K562 (cell line): ENCODE results near the gene SLC34A3. TPM values are rescaled to one million over a fixed set of nuclear protein-coding genes. Genes with fewer than 3 reads are reported as not detected.
A peak's percentile ranks its signal among the peaks of the same experiment; 100 is the strongest.

Source experiments
- ARID3A ChIP-seq: IDR thresholded peaks from 2 replicates; pipeline ENCODE4 v1.6.1; 2012; ENCODE audit warnings: low read depth, low read length, improper control_type of control experiment, borderline replicate concordance
- ATF6 ChIP-seq: sonication (generic); formaldehyde crosslinking; IDR thresholded peaks from 2 replicates; pipeline ENCODE4 v1.4.0; 2020; ENCODE audit warnings: mild to moderate bottlenecking, missing genetic modification reagents
- BRF1 ChIP-seq: IDR thresholded peaks from 3 replicates; pipeline ENCODE4 v1.6.1; 2011; ENCODE audit warnings: borderline replicate concordance, mild to moderate bottlenecking; ENCODE audit not compliant: insufficient read length; ENCODE audit errors: extremely low read depth
- CLOCK ChIP-seq: fragments of 250-450 bp; sonication (Bioruptor Pico); IDR thresholded peaks from 2 replicates; pipeline ENCODE4 v1.4.0; 2020; ENCODE audit warnings: mild to moderate bottlenecking, moderate library complexity, borderline replicate concordance
- CREB3 ChIP-seq: fragments of 450-650 bp; conservative IDR thresholded peaks from 2 replicates; pipeline ENCODE4 v1.6.1; 2016; ENCODE audit warnings: missing genetic modification characterization, low read depth, mild to moderate bottlenecking, missing compliant biosample characterization, moderate library complexity
- GATAD2B ChIP-seq: fragments of 450-650 bp; IDR thresholded peaks from 2 replicates; pipeline ENCODE4 v1.6.1; 2017; ENCODE audit warnings: mild to moderate bottlenecking, borderline replicate concordance
- HCFC1 ChIP-seq: IDR thresholded peaks from 2 replicates; pipeline ENCODE4 v1.6.1; 2012; ENCODE audit warnings: low read depth, low read length, improper control_type of control experiment
- HDAC8 ChIP-seq: fragments of 450-650 bp; IDR thresholded peaks from 2 replicates; pipeline ENCODE4 v1.6.1; 2016; ENCODE audit warnings: mild to moderate bottlenecking, missing genetic modification characterization, moderate library complexity, missing compliant biosample characterization
- LEF1 ChIP-seq: fragments of 450-650 bp; IDR thresholded peaks from 2 replicates; pipeline ENCODE4 v1.6.1; 2016; ENCODE audit warnings: mild to moderate bottlenecking
- NONO ChIP-seq, 2 experiments: fragments of 200-400 bp in 1 of 2; fragments of 450-650 bp in 1 of 2; formaldehyde crosslinking in 1 of 2; IDR thresholded peaks; 2 replicates each; pipeline ENCODE4 v1.6.1; 2017; ENCODE audit warnings: low read depth in 2 of 2, mild to moderate bottlenecking in 2 of 2, moderate library complexity in 2 of 2, low read length in 1 of 2
- PHB ChIP-seq: fragments of 250-450 bp; sonication (Bioruptor Pico); IDR thresholded peaks from 2 replicates; pipeline ENCODE4 v1.5.0; 2021
- SAFB ChIP-seq: fragments of 200-400 bp; formaldehyde crosslinking; IDR thresholded peaks from 2 replicates; pipeline ENCODE4 v1.6.1; 2017; ENCODE audit warnings: low read depth, low read length, borderline replicate concordance
- SMARCC2 ChIP-seq: fragments of 450-650 bp; IDR thresholded peaks from 2 replicates; pipeline ENCODE4 v1.6.1; 2017; ENCODE audit warnings: antibody characterized with exemption, moderate library complexity, mild to moderate bottlenecking, low read depth
- SMC3 ChIP-seq: conservative IDR thresholded peaks from 2 replicates; pipeline ENCODE4 v1.6.1; 2011; ENCODE audit warnings: low read depth, low read length, improper control_type of control experiment; ENCODE audit not compliant: insufficient read depth
- SREBF1 ChIP-seq: fragments of 150-350 bp; IDR thresholded peaks from 2 replicates; pipeline ENCODE4 v1.6.1; 2014; ENCODE audit warnings: antibody characterized with exemption, low read depth, low read length, borderline replicate concordance
- TAF15 ChIP-seq: fragments of 200-400 bp; formaldehyde crosslinking; IDR thresholded peaks from 2 replicates; pipeline ENCODE4 v1.6.1; 2017; ENCODE audit warnings: mild to moderate bottlenecking, low read depth, low read length, moderate library complexity
- ZC3H8 ChIP-seq: fragments of 450-650 bp; IDR thresholded peaks from 2 replicates; pipeline ENCODE4 v1.6.1; 2017
- ZNF12 ChIP-seq: sonication (generic); formaldehyde crosslinking; IDR thresholded peaks from 2 replicates; pipeline ENCODE4 v1.4.0; 2020; ENCODE audit warnings: mild to moderate bottlenecking, missing genetic modification reagents
- ZNF23 ChIP-seq: fragments of 250-450 bp; sonication (Bioruptor Pico); IDR thresholded peaks from 2 replicates; pipeline ENCODE4 v1.4.0; 2020; ENCODE audit warnings: mild to moderate bottlenecking
- ZNF311 ChIP-seq: fragments of 250-450 bp; sonication (Bioruptor Pico); IDR thresholded peaks from 2 replicates; pipeline ENCODE4 v1.4.0; 2020; ENCODE audit warnings: mild to moderate bottlenecking, moderate library complexity
- ZNF436 ChIP-seq: fragments of 250-450, 450-650 bp; sonication (Bioruptor Pico); formaldehyde crosslinking; IDR thresholded peaks from 2 replicates; pipeline ENCODE4 v1.7.0; 2020; ENCODE audit warnings: mild to moderate bottlenecking
- polyA plus RNA-seq, 8 experiments: library from polyadenylated mRNA; depleted of rRNA in 4 of 8; stranded (reverse) in 5 of 8; unstranded in 3 of 8; fragments of >200 nt; fragmentation: Nextera tagmentation in 2 of 8; fragmentation: Illumina TruSeq in 1 of 8; extraction: Ambion mirVana in 2 of 8; extraction: Trizol in 1 of 8; gene quantifications; 2 replicates each; pipeline versions ENCODE4 v1.2.1 to v1.2.3, GENCODE V29; 2011 to 2014; ENCODE audit warnings: inconsistent platforms in 1 of 8, missing spikeins in 1 of 8
- total RNA-seq, 7 experiments: library from RNA; depleted of rRNA in 6 of 7; stranded (reverse); fragments of >200 nt in 6 of 7; fragmentation: Illumina TruSeq in 2 of 7; extraction: Trizol in 2 of 7; gene quantifications; 2 replicates each; pipeline versions ENCODE4 v1.2.1 to v1.2.3, GENCODE V29; 2011 to 2021; ENCODE audit warnings: low replicate concordance in 1 of 7

SLC34A3 gene
- total and polyA plus RNA-seq, 9 of the 15 experiments (the other 6 are each of a cell fraction or from before 2014, with no cell fraction given) = not detected

GRCh38 chr9:137240841-137241489 is 10.3 kb downstream of the SLC34A3 start, which contains the start of gene TUBB4B (continued):
- TF ChIP-seq HDAC8 (tag) (peak; percentile 18; the same call in 1 of the 2 replicates), ATF6 (CRISPR knock-in tag) (no peak), SMARCC2 (no peak), NONO (IDR thresholded peaks at IDR 0.05; ENCODE audit: low read depth in 2 of 2, low read length in 1 of 2) (peak in 1 of 2 experiments; percentile 92; a peak in 2 of 4 replicates), SAFB (no peak), ZC3H8 (no peak), SMC3 (peak; percentile 22; the same call in 1 of the 2 replicates), TAF15 (no peak), HCFC1 (peak; percentile 65), ZNF23 (no peak), PHB (no peak), ZNF12 (CRISPR knock-in tag) (no peak), ARID3A (peak; percentile 88; the same call in 1 of the 2 replicates), SREBF1 (0 out of 2 replicates have a peak, but pooled peaks have one; percentile 26), ZNF311 (CRISPR knock-in tag) (no peak), BRF1 (no peak), LEF1 (peak; percentile 42; the same call in 1 of the 2 replicates), GATAD2B (no peak), CLOCK (CRISPR knock-in tag) (no peak), CREB3 (tag) (no peak), ZNF436 (CRISPR knock-in tag) (no peak)
